ENCODE results near the gene TBC1D25. TPM values are rescaled to one million over a fixed set of nuclear protein-coding genes. Genes with fewer than 3 reads are reported as not detected.

The TBC1D25 gene
- total and polyA plus RNA-seq, 7 experiments from 2014 or later = 16.2 to 31.2 (median 25.1) TPM

GRCh38 chrX:48508400-48509244 lies 30.9 kb upstream of the TBC1D25 start, which contains the start of gene PORCN:
PORCN (plus strand) TSS chrX:48508992; CDS start chrX:48509821, 829 bp downstream.
- CTCF ChIA-PET = no interaction called here
- Mint-ChIP-seq H3K27me3 (no peaks in the 10 kb centered on the region), H3K4me3 (peak within 1 kb of the TSS; percentile 82 to 95 (median 91)), H3K36me3 (peaks cover 0 to 7% (median 0%) of the 10 kb centered on the region in 5 donors), H3K9me3 (peaks cover 0 to 2% (median 0%) of the 10 kb centered on the region in 11 donors), H3K4me1 (peaks cover 10 to 28% (median 16%) of the 10 kb centered on the region in 7 donors), H3K27ac (peak within 1 kb of the TSS; percentile 78 to 93 (median 88))
- Histone ChIP-seq H3K4me1 (ENCODE audit: control insufficient read depth in 2 of 2, insufficient read depth in 2 of 2, low read length in 2 of 2) (peaks cover 4 to 8% of the 10 kb centered on the region in 2 donors), H3K36me3 (ENCODE audit: control insufficient read depth in 2 of 3, insufficient read depth in 3 of 3, low read length in 3 of 3) (no peaks in the 10 kb centered on the region), H3K9me3 (ENCODE audit: control insufficient read depth in 2 of 3, low read length in 3 of 3) (no peaks in the 10 kb centered on the region), H3K27me3 (ENCODE audit: control insufficient read depth in 2 of 2, insufficient read depth in 2 of 2, low read length in 2 of 2) (no peaks in the 10 kb centered on the region), H3K4me3 (ENCODE audit: low read length) (peak within 1 kb of the TSS; percentile 71), H3K27ac (ENCODE audit: low read depth, low read length) (peak within 1 kb of the TSS; percentile 85)
- intact Hi-C loops (cut with micrococcal nuclease) = loop anchor here (1.0 to 5.0 kb wide), 5 partner anchors 13 to 66 kb away; partner anchors contain the start of genes EBP (in 2 of the 2), TBC1D25 (in 2 of the 2), FTSJ1 (in 1 of the 2) and RBM3 (in 1 of the 2)
- DNase-seq = peak; percentile 50 to 81 (median 66)
- POLR2A ChIA-PET = interaction anchor here (0.8 to 1.7 kb wide), 2 partner anchors 31 to 39 kb away, joined by 3 to 8 read pairs; partner anchors contain the start of genes SLC38A5 and TBC1D25
- peak; percentile 96 for ATAC-seq

- Histone ChIP-seq H3K27me3 (ENCODE audit: control insufficient read depth in 2 of 2, insufficient read depth in 2 of 2, low read length in 2 of 2) (no peaks in the 10 kb centered on the region), H3K9me3 (ENCODE audit: control insufficient read depth in 2 of 3, low read length in 3 of 3) (no peaks in the 10 kb centered on the region), H3K4me3 (ENCODE audit: low read length) (peak overlapping the region; percentile 71), H3K36me3 (ENCODE audit: control insufficient read depth in 2 of 3, insufficient read depth in 3 of 3, low read length in 3 of 3) (no peaks in the 10 kb centered on the region), H3K4me1 (ENCODE audit: control insufficient read depth in 2 of 2, insufficient read depth in 2 of 2, low read length in 2 of 2) (peaks cover 4 to 8% of the 10 kb centered on the region in 2 donors), H3K27ac (ENCODE audit: low read depth, low read length) (peak overlapping the region; percentile 85)
- Mint-ChIP-seq H3K36me3 (peaks cover 0 to 7% (median 0%) of the 10 kb centered on the region in 5 donors), H3K4me3 (peak overlapping the region; percentile 82 to 95 (median 91)), H3K4me1 (peaks cover 10 to 28% (median 16%) of the 10 kb centered on the region in 7 donors), H3K27me3 (no peaks in the 10 kb centered on the region), H3K9me3 (peaks cover 0 to 2% (median 0%) of the 10 kb centered on the region in 11 donors), H3K27ac (peak overlapping the region; percentile 78 to 93 (median 86))
- DNase-seq = peak in 1 of 9 donors; percentile 44
- peak; percentile 40 for ATAC-seq
- intact Hi-C loops (cut with micrococcal nuclease) = loop anchor here in 1 of 2 donors (5.0 kb wide), 1 partner anchor 42 kb away; no protein-coding TSS in a partner anchor
- ChIA-PET CTCF (no interaction called here), POLR2A (interaction anchor here (1.7 kb wide), 1 partner anchor 30 kb away, joined by 8 read pairs; the partner anchor contains the start of gene TBC1D25)
Measured at GRCh38 chrX:48509245-48509590, 30.3 kb upstream of the TBC1D25 start.

GRCh38 chrX:48509619-48510018 lies 29.9 kb upstream of the TBC1D25 start:
- ChIA-PET POLR2A (interaction anchor here (0.8 kb wide), 1 partner anchor 12 kb away, joined by 3 read pairs; the partner anchor contains the start of gene EBP), CTCF (no interaction called here)
- H3K9me3 ChIP-seq (ENCODE audit: control insufficient read depth in 2 of 3, low read length in 3 of 3) = no peaks in the 10 kb centered on the region
- Mint-ChIP-seq H3K9me3 (peaks cover 0 to 2% (median 0%) of the 10 kb centered on the region in 11 donors), H3K27me3 (no peaks in the 10 kb centered on the region), H3K4me3 (peak overlapping the region; percentile 82 to 95 (median 91)), H3K27ac (peak overlapping the region; percentile 78 to 93 (median 86)), H3K36me3 (peaks cover 0 to 7% (median 0%) of the 10 kb centered on the region in 5 donors), H3K4me1 (peaks cover 10 to 28% (median 16%) of the 10 kb centered on the region in 7 donors)
- no peak for DNase-seq
- intact Hi-C loops (cut with micrococcal nuclease) = loop anchor here in 1 of 2 donors (5.0 kb wide), 1 partner anchor 42 kb away; no protein-coding TSS in a partner anchor
- ATAC-seq = peak; percentile 2
- peaks cover 0 to 1% (median 0%) of the 10 kb centered on the region in 3 experiments for H3K36me3 ChIP-seq (ENCODE audit: control insufficient read depth in 2 of 3, insufficient read depth in 3 of 3, low read length in 3 of 3)
- peaks cover 4 to 8% of the 10 kb centered on the region in 2 donors for H3K4me1 ChIP-seq (ENCODE audit: control insufficient read depth in 2 of 2, insufficient read depth in 2 of 2, low read length in 2 of 2)
- peak overlapping the region; percentile 71 for H3K4me3 ChIP-seq (ENCODE audit: low read length)
- H3K27me3 ChIP-seq (ENCODE audit: control insufficient read depth in 2 of 2, insufficient read depth in 2 of 2, low read length in 2 of 2) = no peaks in the 10 kb centered on the region
- peak overlapping the region; percentile 85 for H3K27ac ChIP-seq (ENCODE audit: low read depth, low read length)

- H3K27me3 Mint-ChIP-seq = no peaks in the 10 kb centered on the region
- peaks cover 0 to 7% (median 0%) of the 10 kb centered on the region in 5 donors for H3K36me3 Mint-ChIP-seq
- Histone ChIP-seq H3K9me3 (ENCODE audit: control insufficient read depth in 2 of 3, low read length in 3 of 3) (no peaks in the 10 kb centered on the region), H3K4me3 (ENCODE audit: low read length) (no peak overlapping the region), H3K27me3 (ENCODE audit: control insufficient read depth in 2 of 2, insufficient read depth in 2 of 2, low read length in 2 of 2) (no peaks in the 10 kb centered on the region), H3K4me1 (ENCODE audit: control insufficient read depth in 2 of 2, insufficient read depth in 2 of 2, low read length in 2 of 2) (peaks cover 4 to 8% of the 10 kb centered on the region in 2 donors), H3K27ac (ENCODE audit: low read depth, low read length) (no peak overlapping the region), H3K36me3 (ENCODE audit: control insufficient read depth in 2 of 3, insufficient read depth in 3 of 3, low read length in 3 of 3) (peaks cover 0 to 8% (median 0%) of the 10 kb centered on the region in 3 experiments)
- POLR2A ChIA-PET = no interaction called here
- intact Hi-C loops (cut with micrococcal nuclease) = loop anchor here in 1 of 2 donors (1.0 kb wide), 1 partner anchor 428 kb away; no protein-coding TSS in a partner anchor
- H3K27ac Mint-ChIP-seq = no peak overlapping the region
- peak overlapping the region in 2 of 10 donors; percentile 48 to 68 for H3K4me3 Mint-ChIP-seq
- peaks cover 0 to 2% (median 0%) of the 10 kb centered on the region in 11 donors for H3K9me3 Mint-ChIP-seq
- DNase-seq = no peak
- CTCF ChIA-PET = no interaction called here
- peaks cover 15 to 31% (median 16%) of the 10 kb centered on the region in 7 donors for H3K4me1 Mint-ChIP-seq
- ATAC-seq = no peak
Measured at GRCh38 chrX:48511560-48511959, 28.0 kb upstream of the TBC1D25 start.

- Mint-ChIP-seq H3K27me3 (no peaks in the 10 kb centered on the region), H3K4me3 (no peak overlapping the region), H3K4me1 (peaks cover 15 to 38% (median 17%) of the 10 kb centered on the region in 7 donors), H3K9me3 (peaks cover 0 to 2% (median 0%) of the 10 kb centered on the region in 11 donors), H3K27ac (no peak overlapping the region), H3K36me3 (peaks cover 0 to 7% (median 0%) of the 10 kb centered on the region in 5 donors)
- H3K27me3 ChIP-seq (ENCODE audit: control insufficient read depth in 2 of 2, insufficient read depth in 2 of 2, low read length in 2 of 2) = no peaks in the 10 kb centered on the region
- ChIA-PET POLR2A (no interaction called here), CTCF (no interaction called here)
- no peak for DNase-seq
- no peak for ATAC-seq
- H3K27ac ChIP-seq (ENCODE audit: low read depth, low read length) = no peak overlapping the region
- peaks cover 0 to 8% (median 0%) of the 10 kb centered on the region in 3 experiments for H3K36me3 ChIP-seq (ENCODE audit: control insufficient read depth in 2 of 3, insufficient read depth in 3 of 3, low read length in 3 of 3)
- peaks cover 4 to 8% of the 10 kb centered on the region in 2 donors for H3K4me1 ChIP-seq (ENCODE audit: control insufficient read depth in 2 of 2, insufficient read depth in 2 of 2, low read length in 2 of 2)
- intact Hi-C loops (cut with micrococcal nuclease) = no loop called here
- no peaks in the 10 kb centered on the region for H3K9me3 ChIP-seq (ENCODE audit: control insufficient read depth in 2 of 3, low read length in 3 of 3)
- H3K4me3 ChIP-seq (ENCODE audit: low read length) = no peak overlapping the region
Measured at GRCh38 chrX:48512371-48512935, 27.1 kb upstream of the TBC1D25 start.

- Mint-ChIP-seq H3K36me3 (peaks cover 0 to 7% (median 0%) of the 10 kb centered on the region in 5 donors), H3K4me3 (no peak overlapping the region), H3K27me3 (no peaks in the 10 kb centered on the region), H3K4me1 (peaks cover 13 to 38% (median 16%) of the 10 kb centered on the region in 7 donors), H3K9me3 (peaks cover 0 to 2% (median 0%) of the 10 kb centered on the region in 11 donors), H3K27ac (no peak overlapping the region)
- intact Hi-C loops (cut with micrococcal nuclease) = no loop called here
- Histone ChIP-seq H3K9me3 (ENCODE audit: control insufficient read depth in 2 of 3, low read length in 3 of 3) (no peaks in the 10 kb centered on the region), H3K4me1 (ENCODE audit: control insufficient read depth in 2 of 2, insufficient read depth in 2 of 2, low read length in 2 of 2) (peaks cover 4 to 8% of the 10 kb centered on the region in 2 donors), H3K27ac (ENCODE audit: low read depth, low read length) (no peak overlapping the region), H3K4me3 (ENCODE audit: low read length) (no peak overlapping the region), H3K27me3 (ENCODE audit: control insufficient read depth in 2 of 2, insufficient read depth in 2 of 2, low read length in 2 of 2) (no peaks in the 10 kb centered on the region), H3K36me3 (ENCODE audit: control insufficient read depth in 2 of 3, insufficient read depth in 3 of 3, low read length in 3 of 3) (peaks cover 0 to 8% (median 0%) of the 10 kb centered on the region in 3 experiments)
- ATAC-seq (no peak), DNase-seq (no peak)
- CTCF ChIA-PET = interaction anchor here (0.6 kb wide), 1 partner anchor 654 kb away, joined by 3 read pairs; no protein-coding TSS in a partner anchor
- POLR2A ChIA-PET = no interaction called here
Measured at GRCh38 chrX:48513670-48514069, 25.8 kb upstream of the TBC1D25 start.
